Endodermal cell (in vitro differentiated cells): ENCODE results near the gene NLGN1. TPM values are rescaled to one million over a fixed set of nuclear protein-coding genes. Genes with fewer than 3 reads are reported as not detected.

ENCODE experiments used
- DNase-seq: peaks from one replicate; pipeline ENCODE4 v3.0.0-alpha.2; 2017
- H3K27ac ChIP-seq: 2 replicates; pipeline ENCODE4 v1.5.1; 2013; ENCODE audit warnings: mild to moderate bottlenecking, low read depth, low read length, moderate library complexity
- H3K27me3 ChIP-seq: 2 replicates; pipeline ENCODE4 v1.6.1; 2013; ENCODE audit warnings: mild to moderate bottlenecking, low read length, moderate library complexity; ENCODE audit not compliant: insufficient read depth, control insufficient read depth, poor library complexity, severe bottlenecking
- H3K36me3 ChIP-seq: 2 replicates; pipeline ENCODE4 v1.7.0; 2013; ENCODE audit warnings: mild to moderate bottlenecking, low read length, moderate library complexity; ENCODE audit not compliant: control insufficient read depth, insufficient read depth
- H3K4me1 ChIP-seq: one replicate; pipeline ENCODE4 v1.7.0; 2013; ENCODE audit warnings: low read length; ENCODE audit not compliant: control insufficient read depth, insufficient read depth
- H3K4me3 ChIP-seq: 2 replicates; pipeline ENCODE4 v1.5.1; 2013; ENCODE audit warnings: mild to moderate bottlenecking, low read length, moderate library complexity
- H3K9ac ChIP-seq: 2 replicates; pipeline ENCODE4 v1.6.1; 2013; ENCODE audit warnings: mild to moderate bottlenecking, low read length, moderate library complexity; ENCODE audit not compliant: poor library complexity, severe bottlenecking; ENCODE audit errors: extremely low read depth
- H3K9me3 ChIP-seq: 2 replicates; pipeline ENCODE4 v1.6.1; 2013; ENCODE audit warnings: mild to moderate bottlenecking, low read length, moderate library complexity; ENCODE audit not compliant: control insufficient read depth
- H3K27ac Mint-ChIP-seq: 2 replicates; pipeline ENCODE4 v1.8.0; 2020; ENCODE audit warnings: mixed read lengths
- H3K27me3 Mint-ChIP-seq: 2 replicates; pipeline ENCODE4 v1.8.0; 2021; ENCODE audit warnings: mild to moderate bottlenecking, mixed read lengths; ENCODE audit not compliant: insufficient read depth
- H3K36me3 Mint-ChIP-seq: 2 replicates; pipeline ENCODE4 v1.8.0; 2020; ENCODE audit warnings: low read depth, mixed read lengths
- H3K4me1 Mint-ChIP-seq: 2 replicates; pipeline ENCODE4 v1.8.0; 2020; ENCODE audit warnings: mixed read lengths
- H3K4me3 Mint-ChIP-seq: 2 replicates; pipeline ENCODE4 v1.8.0; 2020; ENCODE audit warnings: mild to moderate bottlenecking, moderate library complexity, mixed read lengths
- H3K9me3 Mint-ChIP-seq: 2 replicates; pipeline ENCODE4 v1.8.0; 2020; ENCODE audit warnings: mild to moderate bottlenecking, mixed read lengths
- WGBS, 2 experiments: methylation state at CpG; one replicate each; pipeline versions ENCODE4 v1.1.5 to v1.1.7; 2013; ENCODE audit warnings: missing lambda C conversion rate in 2 of 2, mixed read lengths in 1 of 2; ENCODE audit not compliant: insufficient coverage in 1 of 2, insufficient read length in 1 of 2; 5-methylcytosine and 5-hydroxymethylcytosine counted together
- total RNA-seq, 2 donors: library from RNA; stranded (reverse); fragmentation: NEBNext Ultra II Directional in 1 of 2; extraction: Animal tissue kit (Norgen Biotek cat#: 25700) in 1 of 2; gene quantifications; 2 replicates in 1 of 2; 3 replicates in 1 of 2; pipeline ENCODE4 v1.2.1, GENCODE V29; 2021
- TF ChIP-seq, protein P1 (sequence below): fragments of 200-600 bp; sonication (generic); conservative IDR thresholded peaks from 2 replicates; pipeline ENCODE4 v1.5.0; 2021; ENCODE audit warnings: antibody characterized with exemption, mild to moderate bottlenecking

Gene NLGN1
- total RNA-seq, 2 donors from 2014 or later: 3.4 to 14.3 TPM

DNA sequence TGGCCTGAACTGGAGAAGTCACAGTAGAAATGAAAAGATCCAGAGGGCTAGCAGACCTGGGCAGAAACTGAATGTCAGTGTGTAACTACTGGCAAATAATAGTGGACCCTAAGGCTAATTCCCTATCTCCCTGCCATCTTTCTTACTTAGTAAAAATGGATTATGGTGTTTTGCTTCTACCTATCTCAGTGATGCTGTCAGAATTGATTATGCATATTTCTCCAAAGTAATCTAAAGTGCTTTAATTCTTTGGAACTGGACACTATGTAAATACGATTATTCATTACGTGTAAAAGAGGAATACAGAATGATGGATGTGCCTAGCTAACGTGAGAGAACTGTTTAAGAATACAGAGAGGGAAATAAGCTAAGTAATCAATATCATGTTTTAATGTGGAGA, 651.9 kb downstream of the NLGN1 start:
- no peak overlapping the region for H3K9ac ChIP-seq
- no peak overlapping the region for H3K4me3 ChIP-seq
- Mint-ChIP-seq H3K27me3 (no peaks in the 10 kb centered on the region), H3K27ac (no peak overlapping the region), H3K9me3 (peaks cover 10% of the 10 kb centered on the region), H3K4me1 (peaks cover 9% of the 10 kb centered on the region), H3K36me3 (peaks cover 4% of the 10 kb centered on the region), H3K4me3 (no peak overlapping the region)
- TF ChIP-seq, protein P1, sequence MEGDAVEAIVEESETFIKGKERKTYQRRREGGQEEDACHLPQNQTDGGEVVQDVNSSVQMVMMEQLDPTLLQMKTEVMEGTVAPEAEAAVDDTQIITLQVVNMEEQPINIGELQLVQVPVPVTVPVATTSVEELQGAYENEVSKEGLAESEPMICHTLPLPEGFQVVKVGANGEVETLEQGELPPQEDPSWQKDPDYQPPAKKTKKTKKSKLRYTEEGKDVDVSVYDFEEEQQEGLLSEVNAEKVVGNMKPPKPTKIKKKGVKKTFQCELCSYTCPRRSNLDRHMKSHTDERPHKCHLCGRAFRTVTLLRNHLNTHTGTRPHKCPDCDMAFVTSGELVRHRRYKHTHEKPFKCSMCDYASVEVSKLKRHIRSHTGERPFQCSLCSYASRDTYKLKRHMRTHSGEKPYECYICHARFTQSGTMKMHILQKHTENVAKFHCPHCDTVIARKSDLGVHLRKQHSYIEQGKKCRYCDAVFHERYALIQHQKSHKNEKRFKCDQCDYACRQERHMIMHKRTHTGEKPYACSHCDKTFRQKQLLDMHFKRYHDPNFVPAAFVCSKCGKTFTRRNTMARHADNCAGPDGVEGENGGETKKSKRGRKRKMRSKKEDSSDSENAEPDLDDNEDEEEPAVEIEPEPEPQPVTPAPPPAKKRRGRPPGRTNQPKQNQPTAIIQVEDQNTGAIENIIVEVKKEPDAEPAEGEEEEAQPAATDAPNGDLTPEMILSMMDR: no peak
- no peak overlapping the region for H3K27ac ChIP-seq
- H3K4me1 ChIP-seq: peaks cover 2% of the 10 kb centered on the region
- peaks cover 9% of the 10 kb centered on the region for H3K9me3 ChIP-seq
- H3K36me3 ChIP-seq: no peaks in the 10 kb centered on the region
- H3K27me3 ChIP-seq: no peaks in the 10 kb centered on the region
- DNase-seq: no peak
- 88 to 91% methylated on average over 3 of the region's 3 CpGs for WGBS, 2 experiments

GRCh38 chr3:174051191-174051590, 653.6 kb downstream of the NLGN1 start:
- no peak overlapping the region for H3K9ac ChIP-seq
- H3K4me3 ChIP-seq: no peak overlapping the region
- no peaks in the 10 kb centered on the region for H3K9me3 ChIP-seq
- TF ChIP-seq, protein P1: no peak
- no peaks in the 10 kb centered on the region for H3K36me3 ChIP-seq
- Mint-ChIP-seq H3K4me3 (no peak overlapping the region), H3K4me1 (peaks cover 9% of the 10 kb centered on the region), H3K27ac (peak overlapping the region; percentile 22), H3K9me3 (no peaks in the 10 kb centered on the region), H3K27me3 (no peaks in the 10 kb centered on the region), H3K36me3 (no peaks in the 10 kb centered on the region)
- peak; percentile 47 for DNase-seq
- WGBS, 2 experiments: 87 to 96% methylated on average over 5 of the region's 5 CpGs
- H3K4me1 ChIP-seq: peaks cover 2% of the 10 kb centered on the region
- H3K27me3 ChIP-seq: no peaks in the 10 kb centered on the region
- H3K27ac ChIP-seq: no peak overlapping the region

DNA sequence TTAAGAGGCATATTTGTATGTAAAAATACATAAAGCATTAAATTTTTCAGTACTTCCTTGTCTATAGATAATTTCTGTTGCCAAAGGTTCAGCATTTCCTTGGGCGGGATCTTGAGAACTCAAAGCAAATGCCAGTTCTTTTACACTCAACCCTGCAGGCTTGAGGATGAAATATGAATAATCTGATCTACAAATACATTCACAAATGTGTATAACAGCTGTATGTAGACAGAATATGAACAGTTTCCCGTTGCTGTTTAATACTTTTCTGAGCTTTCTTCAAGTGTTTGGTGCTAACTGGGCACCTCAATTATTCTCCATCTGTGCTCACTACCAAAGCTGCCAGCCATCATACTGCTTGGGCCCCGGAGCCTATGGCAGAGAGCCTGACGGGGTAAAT, 661.3 kb downstream of the NLGN1 start:
- Histone ChIP-seq H3K27me3 (no peaks in the 10 kb centered on the region), H3K4me1 (no peaks in the 10 kb centered on the region), H3K9ac (no peak overlapping the region), H3K27ac (no peak overlapping the region), H3K36me3 (no peaks in the 10 kb centered on the region), H3K9me3 (peaks cover 3% of the 10 kb centered on the region), H3K4me3 (no peak overlapping the region)
- H3K4me1 Mint-ChIP-seq: no peaks in the 10 kb centered on the region
- H3K4me3 Mint-ChIP-seq: no peak overlapping the region
- no peak for DNase-seq
- no peaks in the 10 kb centered on the region for H3K27me3 Mint-ChIP-seq
- no peaks in the 10 kb centered on the region for H3K36me3 Mint-ChIP-seq
- H3K27ac Mint-ChIP-seq: no peak overlapping the region
- peaks cover 4% of the 10 kb centered on the region for H3K9me3 Mint-ChIP-seq
- 94 to 100% methylated on average over 4 of the region's 4 CpGs for WGBS, 2 experiments
- TF ChIP-seq, protein P1: no peak
